ENCODE results near the gene UBE2J2. TPM values are rescaled to one million over a fixed set of nuclear protein-coding genes. Genes with fewer than 3 reads are reported as not detected.
"Not testable (repeated sequence)": the region's sequence is repeated elsewhere in the genome, so short reads cannot be mapped to it uniquely, and the experiment has no call there.

UBE2J2 gene
- total RNA-seq, 1 experiment from 2014 or later = 182 TPM

DNA sequence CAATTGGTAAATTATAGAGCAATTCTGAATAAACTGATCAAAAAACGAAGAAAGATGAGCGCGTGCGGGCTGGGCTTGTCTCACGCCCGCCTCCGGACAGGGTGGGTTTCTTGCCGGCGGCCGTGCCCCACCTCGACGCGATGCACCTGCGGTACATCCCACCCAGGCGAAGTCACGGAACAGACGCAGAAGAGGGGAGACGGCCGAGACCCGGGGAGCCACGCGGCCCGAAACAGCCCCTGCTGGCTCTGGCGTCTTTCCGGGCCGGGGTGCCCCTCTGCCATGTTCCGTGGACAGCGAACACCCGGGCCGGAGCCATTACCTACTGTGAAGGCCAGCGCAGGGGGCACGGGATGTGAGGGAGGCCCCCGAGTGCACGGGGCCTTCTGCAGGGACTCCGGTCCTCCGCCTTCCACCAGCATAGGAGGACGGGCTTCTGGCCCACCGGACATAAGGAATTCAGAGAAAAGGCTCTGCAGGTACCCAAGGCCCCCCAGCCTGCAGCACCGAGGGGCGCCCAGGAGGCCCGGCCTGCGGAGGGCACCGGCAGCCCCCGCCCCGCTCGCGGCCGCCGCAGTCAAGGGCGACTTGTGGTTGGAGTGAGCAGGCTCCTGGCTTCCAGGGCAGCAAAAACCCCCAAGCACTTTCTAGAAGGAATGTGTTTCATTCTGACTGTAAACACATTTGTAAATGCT lies 19.5 kb downstream of the UBE2J2 start:
- Histone ChIP-seq H4K20me1 (ENCODE audit: low read length) (no peaks in the 10 kb centered on the region), H3F3A (ENCODE audit: low read length, unreplicated experiment) (no peaks in the 10 kb centered on the region), H3K4me1 (ENCODE audit: insufficient read depth, low read length) (peaks cover 9% of the 10 kb centered on the region), H3K4me3 (ENCODE audit: low read length) (no peak overlapping the region), H3K9me2 (replicated peaks; ENCODE audit: low read length) (no peaks in the 10 kb centered on the region), H3K27me3 (ENCODE audit: low read length) (no peaks in the 10 kb centered on the region), H3K36me3 (ENCODE audit: low read depth, low read length) (peaks cover 46% of the 10 kb centered on the region), H3K9ac (ENCODE audit: low read length) (no peak overlapping the region), H3K79me2 (ENCODE audit: low read length) (peaks cover 15% of the 10 kb centered on the region; the same call in 1 of the 2 replicates), H2AFZ (ENCODE audit: low read length) (no peak overlapping the region), H3K27ac (ENCODE audit: low read length) (no peak overlapping the region), H3K4me2 (ENCODE audit: low read length) (no peak overlapping the region), H3K9me3 (ENCODE audit: low read length) (no peaks in the 10 kb centered on the region)
- intact Hi-C loops (cut with micrococcal nuclease) = no loop called here
- no TSS peak for BruUV-seq (replicated peaks)
- ATAC-seq = no peak
- ChIA-PET CTCF (no interaction called here), POLR2A (ENCODE audit: unreplicated experiment) (no interaction called here)
- no peak for TF ChIP-seq EZH2phosphoT487 (IDR thresholded peaks at IDR 0.05; ENCODE audit: borderline replicate concordance, low read length)
- TF ChIP-seq, protein P1, sequence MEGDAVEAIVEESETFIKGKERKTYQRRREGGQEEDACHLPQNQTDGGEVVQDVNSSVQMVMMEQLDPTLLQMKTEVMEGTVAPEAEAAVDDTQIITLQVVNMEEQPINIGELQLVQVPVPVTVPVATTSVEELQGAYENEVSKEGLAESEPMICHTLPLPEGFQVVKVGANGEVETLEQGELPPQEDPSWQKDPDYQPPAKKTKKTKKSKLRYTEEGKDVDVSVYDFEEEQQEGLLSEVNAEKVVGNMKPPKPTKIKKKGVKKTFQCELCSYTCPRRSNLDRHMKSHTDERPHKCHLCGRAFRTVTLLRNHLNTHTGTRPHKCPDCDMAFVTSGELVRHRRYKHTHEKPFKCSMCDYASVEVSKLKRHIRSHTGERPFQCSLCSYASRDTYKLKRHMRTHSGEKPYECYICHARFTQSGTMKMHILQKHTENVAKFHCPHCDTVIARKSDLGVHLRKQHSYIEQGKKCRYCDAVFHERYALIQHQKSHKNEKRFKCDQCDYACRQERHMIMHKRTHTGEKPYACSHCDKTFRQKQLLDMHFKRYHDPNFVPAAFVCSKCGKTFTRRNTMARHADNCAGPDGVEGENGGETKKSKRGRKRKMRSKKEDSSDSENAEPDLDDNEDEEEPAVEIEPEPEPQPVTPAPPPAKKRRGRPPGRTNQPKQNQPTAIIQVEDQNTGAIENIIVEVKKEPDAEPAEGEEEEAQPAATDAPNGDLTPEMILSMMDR (conservative IDR thresholded peaks at IDR 0.05; ENCODE audit: low read depth, low read length) = no peak
- no peak for DNase-seq

DNA sequence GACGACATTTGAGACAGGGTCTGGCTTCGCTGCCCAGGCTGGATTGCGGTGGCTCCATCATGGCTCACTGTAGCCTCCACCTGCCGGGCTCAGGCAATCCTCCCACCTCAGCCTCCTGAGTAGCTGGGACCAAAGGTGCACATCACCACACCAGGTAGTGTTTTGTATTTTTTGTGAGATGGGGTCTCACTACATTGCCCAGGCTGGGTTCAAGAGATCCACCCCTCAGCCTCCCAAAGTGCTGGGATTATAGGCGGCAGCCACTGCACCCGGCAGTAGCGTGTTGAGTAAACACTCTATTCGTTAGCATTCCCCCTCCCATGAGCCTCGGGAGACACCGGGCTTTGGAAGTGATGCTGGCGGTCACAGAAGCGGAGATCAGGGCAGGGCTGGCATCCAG lies 20.3 kb downstream of the UBE2J2 start:
- POLR2A ChIA-PET (ENCODE audit: unreplicated experiment) = no interaction called here
- TF ChIP-seq, protein P1 (conservative IDR thresholded peaks at IDR 0.05; ENCODE audit: low read depth, low read length) = no peak
- TF ChIP-seq EZH2 (IDR thresholded peaks at IDR 0.05; ENCODE audit: low read length, unreplicated experiment) (no peak), EZH2phosphoT487 (IDR thresholded peaks at IDR 0.05; ENCODE audit: borderline replicate concordance, low read length) (no peak)
- peaks cover 8% of the 10 kb centered on the region; the same call in 1 of the 2 replicates for H3K79me2 ChIP-seq (ENCODE audit: low read length)
- no peak overlapping the region for H3K27ac ChIP-seq (ENCODE audit: low read length)
- no peak for DNase-seq
- H3K9me2 ChIP-seq (replicated peaks; ENCODE audit: low read length) = no peaks in the 10 kb centered on the region
- H3K4me1 ChIP-seq (ENCODE audit: insufficient read depth, low read length) = peaks cover 1% of the 10 kb centered on the region
- no peak overlapping the region for H3K4me3 ChIP-seq (ENCODE audit: low read length)
- H3K36me3 ChIP-seq (ENCODE audit: low read depth, low read length) = peaks cover 42% of the 10 kb centered on the region
- H2AFZ ChIP-seq (ENCODE audit: low read length) = no peak overlapping the region
- H3K9me3 ChIP-seq (ENCODE audit: low read length) = no peaks in the 10 kb centered on the region
- H4K20me1 ChIP-seq (ENCODE audit: low read length) = no peaks in the 10 kb centered on the region
- ATAC-seq = no peak
- H3F3A ChIP-seq (ENCODE audit: low read length, unreplicated experiment) = no peaks in the 10 kb centered on the region
- no peak overlapping the region for H3K4me2 ChIP-seq (ENCODE audit: low read length)
- CTCF ChIA-PET = no interaction called here
- no peaks in the 10 kb centered on the region for H3K27me3 ChIP-seq (ENCODE audit: low read length)
- intact Hi-C loops (cut with micrococcal nuclease) = no loop called here
- H3K9ac ChIP-seq (ENCODE audit: low read length) = no peak overlapping the region
- no TSS peak for BruUV-seq (replicated peaks)

DNA sequence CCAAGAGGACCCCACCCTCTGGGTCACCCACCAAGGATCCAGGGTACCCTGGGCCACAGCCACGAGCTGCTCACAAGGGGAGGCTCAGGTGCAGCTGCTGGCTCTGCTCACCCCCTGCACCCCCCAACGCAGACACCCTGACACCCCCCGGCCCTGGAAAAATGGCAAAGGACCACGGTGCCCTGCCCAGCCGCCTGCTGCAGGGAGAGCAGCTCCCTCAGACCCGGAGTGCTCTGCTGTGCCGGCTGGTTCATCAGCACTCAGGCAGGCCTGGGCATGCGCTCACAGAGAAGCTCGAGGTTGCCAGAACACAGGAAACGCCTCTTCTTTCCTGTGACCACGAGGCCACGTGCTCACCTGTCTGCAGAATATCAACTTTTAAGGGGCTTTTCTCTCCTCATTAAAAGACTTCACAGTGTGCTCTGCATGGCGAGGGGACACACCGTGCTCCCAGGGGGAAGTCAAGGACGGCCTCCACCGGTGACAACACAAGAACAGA lies 22.8 kb downstream of the UBE2J2 start:
- H3K9ac ChIP-seq (ENCODE audit: low read length) = no peak overlapping the region
- no peaks in the 10 kb centered on the region for H3K9me3 ChIP-seq (ENCODE audit: low read length)
- BruUV-seq (replicated peaks) = no TSS peak
- H4K20me1 ChIP-seq (ENCODE audit: low read length) = no peaks in the 10 kb centered on the region
- intact Hi-C loops (cut with micrococcal nuclease) = no loop called here
- no peak for TF ChIP-seq EZH2 (IDR thresholded peaks at IDR 0.05; ENCODE audit: low read length, unreplicated experiment)
- TF ChIP-seq, protein P1 (conservative IDR thresholded peaks at IDR 0.05; ENCODE audit: low read depth, low read length) = no peak
- TF ChIP-seq EZH2phosphoT487 (IDR thresholded peaks at IDR 0.05; ENCODE audit: borderline replicate concordance, low read length) = no peak
- no peak overlapping the region for H3K4me3 ChIP-seq (ENCODE audit: low read length)
- H3K4me2 ChIP-seq (ENCODE audit: low read length) = no peak overlapping the region
- no peak for DNase-seq
- H3K27me3 ChIP-seq (ENCODE audit: low read length) = no peaks in the 10 kb centered on the region
- ChIA-PET POLR2A (ENCODE audit: unreplicated experiment) (no interaction called here), CTCF (interaction anchor here (0.6 to 1.3 kb wide), 4 partner anchors 14 to 129 kb away, joined by 3 to 6 read pairs (median 4); no protein-coding TSS in a partner anchor)
- no peak overlapping the region for H3K27ac ChIP-seq (ENCODE audit: low read length)
- no peaks in the 10 kb centered on the region for H3K79me2 ChIP-seq (ENCODE audit: low read length)
- no peak for ATAC-seq
- no peaks in the 10 kb centered on the region for H3K4me1 ChIP-seq (ENCODE audit: insufficient read depth, low read length)
- H3F3A ChIP-seq (ENCODE audit: low read length, unreplicated experiment) = no peaks in the 10 kb centered on the region
- no peaks in the 10 kb centered on the region for H3K9me2 ChIP-seq (replicated peaks; ENCODE audit: low read length)
- no peak overlapping the region for H2AFZ ChIP-seq (ENCODE audit: low read length)
- peaks cover 32% of the 10 kb centered on the region for H3K36me3 ChIP-seq (ENCODE audit: low read depth, low read length)

DNA sequence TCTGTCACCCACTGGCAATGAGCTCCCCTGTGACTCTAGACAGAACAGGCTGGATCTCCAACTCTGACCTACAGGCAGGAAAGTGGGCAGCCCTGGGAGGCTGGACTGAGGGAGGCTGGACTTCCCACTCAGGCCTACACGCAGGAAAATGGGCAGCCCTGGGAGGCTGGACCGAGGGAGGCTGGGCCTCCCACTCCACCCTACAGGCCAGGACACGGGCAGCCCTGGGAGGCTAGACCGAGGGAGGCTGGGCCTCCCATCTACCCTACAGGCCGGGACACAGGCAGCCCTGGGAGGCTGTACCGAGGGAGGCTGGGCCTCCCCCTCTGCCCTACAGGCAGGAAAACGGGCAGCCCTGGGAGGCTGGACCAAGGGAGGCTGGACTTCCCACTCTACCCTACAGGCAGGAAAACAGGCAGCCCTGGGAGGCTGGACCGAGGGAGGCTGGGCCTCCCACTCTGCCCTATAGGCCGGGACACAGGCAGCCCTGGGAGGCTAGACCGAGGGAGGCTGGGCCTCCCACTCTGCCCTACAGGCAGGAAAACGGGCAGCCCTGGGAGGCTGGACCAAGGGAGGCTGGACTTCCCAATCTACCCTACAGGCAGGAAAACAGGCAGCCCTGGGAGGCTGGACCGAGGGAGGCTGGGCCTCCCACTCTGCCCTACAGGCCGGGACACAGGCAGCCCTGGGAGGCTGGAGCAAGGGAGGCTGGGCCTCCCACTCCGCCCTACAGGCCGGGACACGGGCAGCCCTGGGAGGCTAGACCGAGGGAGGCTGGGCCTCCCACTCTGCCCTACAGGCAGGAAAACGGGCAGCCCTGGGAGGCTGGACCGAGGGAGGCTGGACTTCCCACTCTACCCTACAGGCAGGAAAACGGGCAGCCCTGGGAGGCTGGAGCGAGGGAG lies 25.4 kb downstream of the UBE2J2 start:
- H3K36me3 ChIP-seq (ENCODE audit: low read depth, low read length); H3K4me1 ChIP-seq (ENCODE audit: insufficient read depth, low read length); intact Hi-C loops (cut with micrococcal nuclease); H3K4me3 ChIP-seq (ENCODE audit: low read length); H3K4me2 ChIP-seq (ENCODE audit: low read length); DNase-seq; H3F3A ChIP-seq (ENCODE audit: low read length, unreplicated experiment); H3K9me3 ChIP-seq (ENCODE audit: low read length); H4K20me1 ChIP-seq (ENCODE audit: low read length); H3K9ac ChIP-seq (ENCODE audit: low read length); H3K9me2 ChIP-seq (replicated peaks; ENCODE audit: low read length); H3K79me2 ChIP-seq (ENCODE audit: low read length); H3K27ac ChIP-seq (ENCODE audit: low read length); BruUV-seq (replicated peaks); CTCF ChIA-PET; H3K27me3 ChIP-seq (ENCODE audit: low read length); H2AFZ ChIP-seq (ENCODE audit: low read length): not testable (repeated sequence)
- peak; percentile 3; the same call in 1 of the 2 replicates for ATAC-seq
- POLR2A ChIA-PET (ENCODE audit: unreplicated experiment) = interaction anchor here (0.6 kb wide), 1 partner anchor 16 kb away, joined by 4 read pairs; no protein-coding TSS in a partner anchor

Measured in PC-3 (cell line).